Natural killer cell (primary cell): ENCODE measurements around the gene SGK2. TPM values are rescaled to one million over a fixed set of nuclear protein-coding genes. Genes with fewer than 3 reads are reported as not detected.

Source experiments
- ATAC-seq, 3 donors: fragments of 150-1000 bp in 2 of 3; fragments of 200-7000 bp in 1 of 3; cut with Tn5 transposase; 1 replicate in 1 of 3; 2 replicates in 2 of 3; pipeline ENCODE4 v1.10.0; 2021; ENCODE audit warnings: mild to moderate bottlenecking in 2 of 3, moderate library complexity in 2 of 3
- DNase-seq, 2 donors: peaks; one replicate each; pipeline versions ENCODE4 v3.0.0 to v3.0.0-alpha.2; 2013 to 2021; ENCODE audit warnings: mixed read lengths in 1 of 2
- H3K27ac ChIP-seq: one replicate; pipeline ENCODE4 v1.5.1; 2013; ENCODE audit warnings: mild to moderate bottlenecking, low read length
- H3K27me3 ChIP-seq: one replicate; pipeline ENCODE4 v1.6.1; 2013; ENCODE audit warnings: low read length; ENCODE audit not compliant: control insufficient read depth, insufficient read depth
- H3K36me3 ChIP-seq: one replicate; pipeline ENCODE4 v1.6.1; 2013; ENCODE audit warnings: low read length; ENCODE audit not compliant: control insufficient read depth, insufficient read depth
- H3K4me1 ChIP-seq: one replicate; pipeline ENCODE4 v1.6.1; 2013; ENCODE audit warnings: low read length; ENCODE audit not compliant: control insufficient read depth, insufficient read depth
- H3K4me3 ChIP-seq: one replicate; pipeline ENCODE4 v1.5.1; 2013; ENCODE audit warnings: low read length
- H3K9me3 ChIP-seq: one replicate; pipeline ENCODE4 v1.6.1; 2013; ENCODE audit warnings: low read length; ENCODE audit not compliant: control insufficient read depth, insufficient read depth
- H3K27ac Mint-ChIP-seq, 2 donors: one replicate each; pipeline ENCODE4 v1.8.0; 2022; ENCODE audit warnings: mild to moderate bottlenecking in 2 of 2, mixed read lengths in 2 of 2, moderate library complexity in 1 of 2
- H3K27me3 Mint-ChIP-seq, 2 donors: one replicate each; pipeline ENCODE4 v1.8.0; 2022; ENCODE audit warnings: low read depth in 2 of 2, mixed read lengths in 2 of 2
- H3K36me3 Mint-ChIP-seq: one replicate; pipeline ENCODE4 v1.8.0; 2022; ENCODE audit warnings: mixed read lengths
- H3K4me1 Mint-ChIP-seq, 2 donors: one replicate each; pipeline ENCODE4 v1.8.0; 2022; ENCODE audit warnings: mixed read lengths in 2 of 2
- H3K4me3 Mint-ChIP-seq: one replicate; pipeline ENCODE4 v1.8.0; 2022; ENCODE audit warnings: mild to moderate bottlenecking, moderate library complexity, mixed read lengths
- H3K9me3 Mint-ChIP-seq, 2 donors: one replicate each; pipeline ENCODE4 v1.8.0; 2022; ENCODE audit warnings: mixed read lengths in 2 of 2
- WGBS: methylation state at CpG from one replicate; pipeline ENCODE4 v1.1.7; 2013; ENCODE audit warnings: missing lambda C conversion rate; ENCODE audit not compliant: insufficient coverage; 5-methylcytosine and 5-hydroxymethylcytosine counted together
- intact Hi-C: fragments of 100-400 bp; cut with micrococcal nuclease; formaldehyde crosslinking; loops from one replicate; pipeline ENCODE4 v1.14.2; 2022
- total RNA-seq, 4 donors: library from RNA; stranded (reverse); fragments of 120-200 nt in 1 of 4; gene quantifications; one replicate each; pipeline versions ENCODE4 v1.2.3 to v1.2.4, GENCODE V29; 2013 to 2022
- TF ChIP-seq, protein P1 (sequence below): fragments of 200-600 bp; IDR thresholded peaks from one replicate; pipeline ENCODE4 v1.8.0; 2022; ENCODE audit warnings: antibody characterized with exemption

The SGK2 gene
- total RNA-seq, 3 donors from 2014 or later (not counting 1 experiment from before 2014, with no cell fraction given) = 0.48 to 1.2 (median 0.61) TPM

DNA sequence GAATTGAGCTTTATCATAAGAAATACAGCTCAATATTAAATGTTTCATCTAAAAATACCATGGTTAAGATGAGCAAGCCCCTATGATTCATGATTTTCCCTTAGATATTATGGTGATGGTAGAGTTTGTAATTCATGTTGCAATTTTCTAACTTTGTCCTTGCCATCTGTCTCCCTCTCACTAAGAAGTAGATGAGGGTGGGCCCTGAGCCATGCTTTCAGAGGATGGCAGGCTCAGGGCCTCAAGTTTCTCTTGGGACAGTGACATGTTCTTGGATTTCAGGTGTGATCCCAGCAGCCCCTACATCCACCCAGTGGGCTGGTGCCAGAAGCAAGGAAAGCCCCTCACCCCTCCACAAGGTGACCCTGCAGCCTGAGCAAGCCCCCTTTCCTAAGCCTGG is 25.8 kb upstream of the SGK2 start:
- no peaks in the 10 kb centered on the region for H3K9me3 ChIP-seq
- TF ChIP-seq, protein P1, sequence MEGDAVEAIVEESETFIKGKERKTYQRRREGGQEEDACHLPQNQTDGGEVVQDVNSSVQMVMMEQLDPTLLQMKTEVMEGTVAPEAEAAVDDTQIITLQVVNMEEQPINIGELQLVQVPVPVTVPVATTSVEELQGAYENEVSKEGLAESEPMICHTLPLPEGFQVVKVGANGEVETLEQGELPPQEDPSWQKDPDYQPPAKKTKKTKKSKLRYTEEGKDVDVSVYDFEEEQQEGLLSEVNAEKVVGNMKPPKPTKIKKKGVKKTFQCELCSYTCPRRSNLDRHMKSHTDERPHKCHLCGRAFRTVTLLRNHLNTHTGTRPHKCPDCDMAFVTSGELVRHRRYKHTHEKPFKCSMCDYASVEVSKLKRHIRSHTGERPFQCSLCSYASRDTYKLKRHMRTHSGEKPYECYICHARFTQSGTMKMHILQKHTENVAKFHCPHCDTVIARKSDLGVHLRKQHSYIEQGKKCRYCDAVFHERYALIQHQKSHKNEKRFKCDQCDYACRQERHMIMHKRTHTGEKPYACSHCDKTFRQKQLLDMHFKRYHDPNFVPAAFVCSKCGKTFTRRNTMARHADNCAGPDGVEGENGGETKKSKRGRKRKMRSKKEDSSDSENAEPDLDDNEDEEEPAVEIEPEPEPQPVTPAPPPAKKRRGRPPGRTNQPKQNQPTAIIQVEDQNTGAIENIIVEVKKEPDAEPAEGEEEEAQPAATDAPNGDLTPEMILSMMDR = no peak
- H3K36me3 ChIP-seq = no peaks in the 10 kb centered on the region
- no peak overlapping the region for H3K4me3 ChIP-seq
- no peak overlapping the region for H3K27ac ChIP-seq
- H3K27me3 ChIP-seq = no peaks in the 10 kb centered on the region
- DNase-seq (no peak), ATAC-seq (no peak)
- Mint-ChIP-seq H3K27me3 (no peaks in the 10 kb centered on the region), H3K36me3 (no peaks in the 10 kb centered on the region), H3K27ac (no peak overlapping the region), H3K4me3 (no peak overlapping the region), H3K4me1 (no peaks in the 10 kb centered on the region), H3K9me3 (no peaks in the 10 kb centered on the region)
- no peaks in the 10 kb centered on the region for H3K4me1 ChIP-seq
- intact Hi-C loops = no loop called here

DNA sequence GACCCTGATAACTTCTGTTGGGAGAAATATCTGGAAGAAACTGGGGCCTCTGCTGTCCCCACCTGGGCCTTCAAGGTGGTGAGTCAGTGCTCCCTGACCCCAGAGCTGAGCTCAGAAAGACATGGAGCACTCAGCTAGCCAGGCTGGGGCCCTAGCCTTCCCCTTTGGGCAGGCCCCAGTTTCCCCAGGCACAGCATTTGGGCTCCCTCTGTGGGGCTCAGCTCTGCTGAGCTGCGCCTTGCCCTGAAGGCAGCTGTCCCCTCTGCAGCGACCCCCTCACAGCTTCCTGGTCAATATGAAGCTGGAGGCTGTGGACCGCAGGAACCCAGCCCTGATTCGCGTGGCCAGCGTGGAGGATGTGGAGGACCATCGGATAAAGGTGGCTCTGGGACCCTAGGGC is 24.8 kb upstream of the SGK2 start:
- Mint-ChIP-seq H3K9me3 (no peaks in the 10 kb centered on the region), H3K4me1 (peaks cover 0 to 5% of the 10 kb centered on the region in 2 donors), H3K4me3 (no peak overlapping the region), H3K27ac (no peak overlapping the region), H3K36me3 (no peaks in the 10 kb centered on the region), H3K27me3 (peaks cover 0 to 2% of the 10 kb centered on the region in 2 donors)
- TF ChIP-seq, protein P1 = no peak
- Histone ChIP-seq H3K36me3 (no peaks in the 10 kb centered on the region), H3K27me3 (no peaks in the 10 kb centered on the region), H3K4me1 (no peaks in the 10 kb centered on the region), H3K9me3 (no peaks in the 10 kb centered on the region), H3K4me3 (no peak overlapping the region), H3K27ac (no peak overlapping the region)
- DNase-seq = no peak
- no peak for ATAC-seq
- intact Hi-C loops = no loop called here
- 97% methylated on average over 7 of the region's 7 CpGs for WGBS

DNA sequence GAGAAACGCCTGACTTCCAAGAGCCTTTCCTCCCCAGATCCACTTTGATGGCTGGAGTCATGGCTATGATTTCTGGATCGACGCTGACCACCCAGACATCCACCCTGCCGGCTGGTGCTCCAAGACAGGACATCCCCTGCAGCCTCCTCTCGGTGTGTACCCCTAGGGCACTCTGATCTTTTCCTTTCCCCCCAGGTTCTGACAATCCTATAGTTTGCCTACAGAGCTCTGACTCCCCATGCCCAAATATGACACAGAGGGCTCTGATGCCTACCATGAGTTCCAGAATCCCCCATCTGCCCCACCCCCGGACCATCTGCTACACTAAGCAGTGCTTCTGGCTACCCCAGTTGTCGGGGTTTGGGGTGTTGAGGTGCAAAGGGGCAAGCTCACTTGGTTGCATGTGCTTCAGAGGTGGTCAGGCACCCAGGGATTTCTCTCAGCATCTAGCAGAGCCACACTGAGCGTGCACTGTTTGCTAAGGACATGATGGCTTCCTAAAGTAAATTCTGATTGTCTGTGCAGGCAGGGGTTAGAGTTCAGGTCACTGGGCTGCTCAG is 24.0 kb upstream of the SGK2 start:
- no peak overlapping the region for H3K4me3 ChIP-seq
- intact Hi-C loops = loop anchor here (5.0 kb wide), 1 partner anchor 547 kb away; no protein-coding TSS in a partner anchor
- 86% methylated on average over 8 of the region's 8 CpGs for WGBS
- TF ChIP-seq, protein P1 = no peak
- no peak for DNase-seq
- no peaks in the 10 kb centered on the region for H3K27me3 ChIP-seq
- Mint-ChIP-seq H3K27me3 (peaks cover 0 to 2% of the 10 kb centered on the region in 2 donors), H3K9me3 (no peaks in the 10 kb centered on the region), H3K4me3 (no peak overlapping the region), H3K27ac (no peak overlapping the region), H3K36me3 (no peaks in the 10 kb centered on the region), H3K4me1 (peaks cover 0 to 5% of the 10 kb centered on the region in 2 donors)
- no peaks in the 10 kb centered on the region for H3K9me3 ChIP-seq
- no peaks in the 10 kb centered on the region for H3K4me1 ChIP-seq
- no peak for ATAC-seq
- no peaks in the 10 kb centered on the region for H3K36me3 ChIP-seq
- H3K27ac ChIP-seq = no peak overlapping the region

DNA sequence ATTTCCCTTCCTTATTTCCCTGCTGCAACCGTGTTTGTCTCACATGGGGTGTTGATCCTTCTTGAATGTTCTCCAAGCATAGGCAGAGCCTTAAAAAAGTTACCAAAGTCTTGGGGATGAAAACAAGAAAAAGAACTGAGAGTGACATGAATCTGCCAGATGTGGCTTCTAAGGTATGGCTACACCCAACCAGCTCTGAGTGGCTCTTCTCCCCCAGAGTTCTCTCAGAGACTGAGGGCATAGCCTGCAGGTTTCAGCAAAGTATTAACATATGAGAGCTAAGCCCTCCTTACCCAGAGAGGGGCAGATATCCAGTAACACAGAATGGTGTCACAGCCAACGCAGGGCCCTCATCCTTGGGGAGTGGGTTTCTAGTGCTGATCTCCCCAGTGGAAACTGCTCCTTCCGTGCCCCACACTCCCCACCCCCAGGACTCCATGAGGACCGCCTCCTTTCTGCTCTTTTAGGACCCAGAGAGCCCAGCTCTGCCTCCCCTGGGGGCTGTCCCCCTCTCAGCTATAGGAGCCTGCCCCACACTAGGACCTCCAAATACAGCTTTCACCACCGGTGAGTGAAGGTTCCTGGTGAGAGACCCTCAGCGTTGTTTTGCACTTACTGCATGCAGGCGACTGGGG is 23.3 kb upstream of the SGK2 start:
- H3K27ac ChIP-seq = no peak overlapping the region
- intact Hi-C loops = loop anchor here (5.0 kb wide), 1 partner anchor 547 kb away; no protein-coding TSS in a partner anchor
- TF ChIP-seq, protein P1 = no peak
- H3K4me3 Mint-ChIP-seq = no peak overlapping the region
- no peaks in the 10 kb centered on the region for H3K9me3 Mint-ChIP-seq
- peaks cover 0 to 2% of the 10 kb centered on the region in 2 donors for H3K27me3 Mint-ChIP-seq
- no peak overlapping the region for H3K4me3 ChIP-seq
- DNase-seq = no peak
- WGBS = 89% methylated on average over 7 of the region's 7 CpGs
- no peaks in the 10 kb centered on the region for H3K4me1 ChIP-seq
- H3K36me3 ChIP-seq = no peaks in the 10 kb centered on the region
- no peaks in the 10 kb centered on the region for H3K27me3 ChIP-seq
- no peak for ATAC-seq
- no peak overlapping the region for H3K27ac Mint-ChIP-seq
- H3K36me3 Mint-ChIP-seq = no peaks in the 10 kb centered on the region
- H3K9me3 ChIP-seq = no peaks in the 10 kb centered on the region
- H3K4me1 Mint-ChIP-seq = peaks cover 0 to 5% of the 10 kb centered on the region in 2 donors
